Measurements from ENCODE around the gene MCRIP2. TPM values are rescaled to one million over a fixed set of nuclear protein-coding genes. Genes with fewer than 3 reads are reported as not detected.
A peak's percentile ranks its signal among the peaks of the same experiment; 100 is the strongest.

MCRIP2 gene
- total RNA-seq, 4 donors from 2014 or later: 61.3 to 124 (median 69.1) TPM

GRCh38 chr16:673399-673991, 31.9 kb downstream of the MCRIP2 start:
- Histone ChIP-seq H3K36me3 (peaks cover 33 to 44% of the 10 kb centered on the region in 2 donors), H3K27me3 (no peaks in the 10 kb centered on the region), H3K4me3 (replicated peaks in 1 of 3) (no peak overlapping the region), H3K9me3 (no peaks in the 10 kb centered on the region), H3K27ac (no peak overlapping the region), H3K4me1 (peaks cover 11 to 21% of the 10 kb centered on the region in 2 donors)
- TF ChIP-seq, protein P1, sequence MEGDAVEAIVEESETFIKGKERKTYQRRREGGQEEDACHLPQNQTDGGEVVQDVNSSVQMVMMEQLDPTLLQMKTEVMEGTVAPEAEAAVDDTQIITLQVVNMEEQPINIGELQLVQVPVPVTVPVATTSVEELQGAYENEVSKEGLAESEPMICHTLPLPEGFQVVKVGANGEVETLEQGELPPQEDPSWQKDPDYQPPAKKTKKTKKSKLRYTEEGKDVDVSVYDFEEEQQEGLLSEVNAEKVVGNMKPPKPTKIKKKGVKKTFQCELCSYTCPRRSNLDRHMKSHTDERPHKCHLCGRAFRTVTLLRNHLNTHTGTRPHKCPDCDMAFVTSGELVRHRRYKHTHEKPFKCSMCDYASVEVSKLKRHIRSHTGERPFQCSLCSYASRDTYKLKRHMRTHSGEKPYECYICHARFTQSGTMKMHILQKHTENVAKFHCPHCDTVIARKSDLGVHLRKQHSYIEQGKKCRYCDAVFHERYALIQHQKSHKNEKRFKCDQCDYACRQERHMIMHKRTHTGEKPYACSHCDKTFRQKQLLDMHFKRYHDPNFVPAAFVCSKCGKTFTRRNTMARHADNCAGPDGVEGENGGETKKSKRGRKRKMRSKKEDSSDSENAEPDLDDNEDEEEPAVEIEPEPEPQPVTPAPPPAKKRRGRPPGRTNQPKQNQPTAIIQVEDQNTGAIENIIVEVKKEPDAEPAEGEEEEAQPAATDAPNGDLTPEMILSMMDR (IDR thresholded peaks at IDR 0.05): no peak
- no peak for TF ChIP-seq POLR2A (IDR thresholded peaks at IDR 0.05)
- WGBS, 2 donors: 90% methylated on average over 11 of the region's 18 CpGs; no CpG with 5 or more reads in 1 of the 2 donors
- intact Hi-C loops (cut with DNase I): no loop called here
- DNase-seq: no peak

- 83 to 88% methylated on average over 4 to 12 of the region's 22 CpGs for WGBS, 2 donors
- no peak for TF ChIP-seq POLR2A (IDR thresholded peaks at IDR 0.05)
- TF ChIP-seq, protein P1 (IDR thresholded peaks at IDR 0.05): no peak
These were observed 32.7 kb downstream of the MCRIP2 start for GRCh38 chr16:674214-674881.

GRCh38 chr16:674968-675883, 33.6 kb downstream of the MCRIP2 start, which contains the start of gene RHBDL1:
Gene RHBDL1, plus strand, starts transcription at chr16:675671. Its CDS starts 120 bp downstream, at chr16:675791.
- TF ChIP-seq POLR2A (IDR thresholded peaks at IDR 0.05): no peak
- TF ChIP-seq, protein P1 (IDR thresholded peaks at IDR 0.05): no peak
- no peak within 1 kb of the TSS for H3K4me3 ChIP-seq (replicated peaks in 1 of 3)
- 14 to 29% methylated on average over 11 to 14 of the region's 73 CpGs for WGBS, 2 donors
- no peaks in the 10 kb centered on the region for H3K9me3 ChIP-seq
- H3K27me3 ChIP-seq: no peaks in the 10 kb centered on the region
- DNase-seq: peak; percentile 38 to 42
- H3K4me1 ChIP-seq: peaks cover 11 to 20% of the 10 kb centered on the region in 2 donors
- peaks cover 27 to 34% of the 10 kb centered on the region in 2 donors for H3K36me3 ChIP-seq
- H3K27ac ChIP-seq: no peak within 1 kb of the TSS
- intact Hi-C loops (cut with DNase I): no loop called here

More at GRCh38 chr16:674214-674881, 32.7 kb downstream of the MCRIP2 start:
- Histone ChIP-seq H3K36me3 (peaks cover 33 to 43% of the 10 kb centered on the region in 2 donors), H3K4me1 (peaks cover 8 to 18% of the 10 kb centered on the region in 2 donors), H3K27me3 (no peaks in the 10 kb centered on the region), H3K9me3 (no peaks in the 10 kb centered on the region), H3K4me3 (replicated peaks in 1 of 3) (no peak overlapping the region), H3K27ac (no peak overlapping the region)
- intact Hi-C loops (cut with DNase I): no loop called here
- DNase-seq: no peak

DNA sequence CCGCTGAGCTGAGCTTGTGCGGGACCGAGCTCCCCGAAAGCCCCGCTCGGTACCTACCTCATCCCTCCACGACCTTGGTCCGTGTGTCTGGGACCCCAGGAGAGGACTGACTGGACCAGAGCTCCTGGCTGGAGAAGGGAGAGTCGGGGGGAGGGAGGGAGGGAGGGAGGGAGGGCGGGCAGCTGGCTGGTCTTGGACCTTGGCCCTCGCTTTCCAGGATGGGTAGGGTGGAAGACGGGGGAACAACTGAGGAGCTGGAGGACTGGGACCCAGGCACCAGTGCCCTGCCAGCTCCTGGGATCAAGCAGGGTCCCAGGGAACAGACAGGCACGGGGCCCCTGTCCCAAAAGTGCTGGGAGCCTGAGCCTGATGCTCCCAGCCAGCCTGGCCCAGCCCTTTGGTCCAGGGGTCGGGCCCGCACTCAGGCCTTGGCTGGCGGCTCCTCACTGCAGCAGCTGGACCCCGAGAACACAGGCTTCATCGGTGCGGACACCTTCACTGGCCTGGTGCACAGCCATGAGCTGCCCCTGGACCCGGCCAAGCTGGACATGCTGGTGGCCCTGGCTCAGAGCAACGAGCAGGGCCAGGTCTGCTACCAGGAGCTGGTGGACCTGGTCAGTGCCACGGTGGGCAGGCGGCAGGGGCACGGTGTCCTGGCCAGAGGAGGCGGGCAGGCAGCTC, 34.4 kb downstream of the MCRIP2 start:
- Histone ChIP-seq H3K9me3 (no peaks in the 10 kb centered on the region), H3K4me3 (replicated peaks in 1 of 3) (no peak overlapping the region), H3K27me3 (no peaks in the 10 kb centered on the region), H3K36me3 (peaks cover 19 to 26% of the 10 kb centered on the region in 2 donors), H3K4me1 (peaks cover 15 to 22% of the 10 kb centered on the region in 2 donors), H3K27ac (no peak overlapping the region)
- no peak for TF ChIP-seq POLR2A (IDR thresholded peaks at IDR 0.05)
- TF ChIP-seq, protein P1 (IDR thresholded peaks at IDR 0.05): no peak
- intact Hi-C loops (cut with DNase I): no loop called here
- WGBS, 2 donors: 57 to 61% methylated on average over 4 to 12 of the region's 25 CpGs
- no peak for DNase-seq

Measured in thyroid gland (tissue), 4 donors.